ENCODE data around the gene REM2. TPM values are rescaled to one million over a fixed set of nuclear protein-coding genes. Genes with fewer than 3 reads are reported as not detected.

The REM2 gene
- total and polyA plus RNA-seq, 4 donors = 0.08 to 0.14 (median 0.11) TPM; not detected in 1

DNA sequence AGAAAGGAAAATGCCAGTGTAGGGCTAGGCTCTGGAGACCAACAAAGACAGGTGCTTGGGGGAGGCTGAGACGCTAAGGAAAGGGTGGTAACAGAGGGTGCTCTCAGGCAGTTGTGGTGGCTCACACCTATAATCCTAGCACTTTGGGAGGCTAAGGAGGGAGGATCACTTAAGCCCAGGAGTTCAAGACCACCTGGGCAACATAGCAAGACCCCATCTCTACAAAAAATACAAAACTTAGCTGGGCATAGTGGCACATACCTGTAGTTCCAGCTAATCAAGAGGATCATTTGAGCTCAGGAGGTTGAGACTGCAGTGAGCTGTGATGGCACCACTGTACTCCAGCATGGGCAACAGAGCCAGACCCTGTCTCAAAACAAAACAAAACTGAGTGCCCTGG lies 12.4 kb downstream of the REM2 start:
- TF ChIP-seq TAF1 (conservative IDR thresholded peaks at IDR 0.05) (no peak), RAD21 (IDR thresholded peaks at IDR 0.05) (no peak), RXRA (IDR thresholded peaks at IDR 0.05) (no peak), GABPA (IDR thresholded peaks at IDR 0.05 in 1 of 2, conservative IDR thresholded peaks at IDR 0.05 in 1 of 2) (no peak), FOXA1 (IDR thresholded peaks at IDR 0.05) (no peak)
- TF ChIP-seq, protein P1, sequence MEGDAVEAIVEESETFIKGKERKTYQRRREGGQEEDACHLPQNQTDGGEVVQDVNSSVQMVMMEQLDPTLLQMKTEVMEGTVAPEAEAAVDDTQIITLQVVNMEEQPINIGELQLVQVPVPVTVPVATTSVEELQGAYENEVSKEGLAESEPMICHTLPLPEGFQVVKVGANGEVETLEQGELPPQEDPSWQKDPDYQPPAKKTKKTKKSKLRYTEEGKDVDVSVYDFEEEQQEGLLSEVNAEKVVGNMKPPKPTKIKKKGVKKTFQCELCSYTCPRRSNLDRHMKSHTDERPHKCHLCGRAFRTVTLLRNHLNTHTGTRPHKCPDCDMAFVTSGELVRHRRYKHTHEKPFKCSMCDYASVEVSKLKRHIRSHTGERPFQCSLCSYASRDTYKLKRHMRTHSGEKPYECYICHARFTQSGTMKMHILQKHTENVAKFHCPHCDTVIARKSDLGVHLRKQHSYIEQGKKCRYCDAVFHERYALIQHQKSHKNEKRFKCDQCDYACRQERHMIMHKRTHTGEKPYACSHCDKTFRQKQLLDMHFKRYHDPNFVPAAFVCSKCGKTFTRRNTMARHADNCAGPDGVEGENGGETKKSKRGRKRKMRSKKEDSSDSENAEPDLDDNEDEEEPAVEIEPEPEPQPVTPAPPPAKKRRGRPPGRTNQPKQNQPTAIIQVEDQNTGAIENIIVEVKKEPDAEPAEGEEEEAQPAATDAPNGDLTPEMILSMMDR (IDR thresholded peaks at IDR 0.05; ENCODE audit: low read depth, low read length, missing input control) = no peak
- TF ChIP-seq, protein P2, sequence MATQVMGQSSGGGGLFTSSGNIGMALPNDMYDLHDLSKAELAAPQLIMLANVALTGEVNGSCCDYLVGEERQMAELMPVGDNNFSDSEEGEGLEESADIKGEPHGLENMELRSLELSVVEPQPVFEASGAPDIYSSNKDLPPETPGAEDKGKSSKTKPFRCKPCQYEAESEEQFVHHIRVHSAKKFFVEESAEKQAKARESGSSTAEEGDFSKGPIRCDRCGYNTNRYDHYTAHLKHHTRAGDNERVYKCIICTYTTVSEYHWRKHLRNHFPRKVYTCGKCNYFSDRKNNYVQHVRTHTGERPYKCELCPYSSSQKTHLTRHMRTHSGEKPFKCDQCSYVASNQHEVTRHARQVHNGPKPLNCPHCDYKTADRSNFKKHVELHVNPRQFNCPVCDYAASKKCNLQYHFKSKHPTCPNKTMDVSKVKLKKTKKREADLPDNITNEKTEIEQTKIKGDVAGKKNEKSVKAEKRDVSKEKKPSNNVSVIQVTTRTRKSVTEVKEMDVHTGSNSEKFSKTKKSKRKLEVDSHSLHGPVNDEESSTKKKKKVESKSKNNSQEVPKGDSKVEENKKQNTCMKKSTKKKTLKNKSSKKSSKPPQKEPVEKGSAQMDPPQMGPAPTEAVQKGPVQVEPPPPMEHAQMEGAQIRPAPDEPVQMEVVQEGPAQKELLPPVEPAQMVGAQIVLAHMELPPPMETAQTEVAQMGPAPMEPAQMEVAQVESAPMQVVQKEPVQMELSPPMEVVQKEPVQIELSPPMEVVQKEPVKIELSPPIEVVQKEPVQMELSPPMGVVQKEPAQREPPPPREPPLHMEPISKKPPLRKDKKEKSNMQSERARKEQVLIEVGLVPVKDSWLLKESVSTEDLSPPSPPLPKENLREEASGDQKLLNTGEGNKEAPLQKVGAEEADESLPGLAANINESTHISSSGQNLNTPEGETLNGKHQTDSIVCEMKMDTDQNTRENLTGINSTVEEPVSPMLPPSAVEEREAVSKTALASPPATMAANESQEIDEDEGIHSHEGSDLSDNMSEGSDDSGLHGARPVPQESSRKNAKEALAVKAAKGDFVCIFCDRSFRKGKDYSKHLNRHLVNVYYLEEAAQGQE (IDR thresholded peaks at IDR 0.05) = no peak
- WGBS = 100% methylated on average over 1 of the region's 1 CpG
- no peak overlapping the region for H3K9ac ChIP-seq (ENCODE audit: low read depth in 1 of 2, low read length in 2 of 2)
- H3K9me3 ChIP-seq (ENCODE audit: control insufficient read depth in 4 of 4, low read length in 3 of 4) = no peaks in the 10 kb centered on the region
- peaks cover 0 to 3% (median 0%) of the 10 kb centered on the region in 4 donors for H3K36me3 ChIP-seq (ENCODE audit: control insufficient read depth in 4 of 4, insufficient read depth in 3 of 4, low read depth in 1 of 4, low read length in 3 of 4)
- no peak for DNase-seq (ENCODE audit: low spot score)
- no peaks in the 10 kb centered on the region for H3K27me3 ChIP-seq (ENCODE audit: control insufficient read depth in 4 of 4, insufficient read depth in 4 of 4, low read length in 3 of 4)
- no peaks in the 10 kb centered on the region for H3K4me1 ChIP-seq (ENCODE audit: control insufficient read depth in 4 of 4, insufficient read depth in 4 of 4, low read length in 3 of 4)
- H3K4me3 ChIP-seq (ENCODE audit: low read depth in 1 of 3, low read length in 3 of 3) = no peak overlapping the region
- no peak overlapping the region for H3K27ac ChIP-seq (ENCODE audit: low read depth in 1 of 2, low read length in 2 of 2)

DNA sequence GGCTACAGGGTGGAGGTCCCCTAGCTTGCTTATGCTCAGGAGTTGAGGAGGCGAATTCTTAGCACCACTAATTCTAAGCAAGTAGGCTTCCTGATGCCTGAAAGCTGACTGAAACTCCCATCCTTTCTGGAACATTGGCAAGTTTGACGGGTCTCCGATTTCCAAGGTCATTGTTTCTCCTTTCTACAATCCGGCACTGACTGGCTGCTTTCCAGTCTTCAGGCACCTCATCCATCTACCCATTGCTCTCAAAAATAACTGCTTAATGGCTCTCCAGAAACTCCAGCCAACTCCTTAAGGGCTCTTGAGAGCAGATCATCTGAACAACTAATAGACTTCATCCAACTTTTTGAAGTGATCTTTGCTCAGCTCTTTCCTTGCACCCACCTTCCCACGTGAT lies 13.3 kb downstream of the REM2 start:
- 72% methylated on average over 5 of the region's 5 CpGs for WGBS
- Histone ChIP-seq H3K27ac (ENCODE audit: low read depth in 1 of 2, low read length in 2 of 2) (no peak overlapping the region), H3K9me3 (ENCODE audit: control insufficient read depth in 4 of 4, low read length in 3 of 4) (no peaks in the 10 kb centered on the region), H3K9ac (ENCODE audit: low read depth in 1 of 2, low read length in 2 of 2) (no peak overlapping the region), H3K4me1 (ENCODE audit: control insufficient read depth in 4 of 4, insufficient read depth in 4 of 4, low read length in 3 of 4) (no peaks in the 10 kb centered on the region), H3K4me3 (ENCODE audit: low read depth in 1 of 3, low read length in 3 of 3) (no peak overlapping the region), H3K36me3 (ENCODE audit: control insufficient read depth in 4 of 4, insufficient read depth in 3 of 4, low read depth in 1 of 4, low read length in 3 of 4) (peaks cover 0 to 10% (median 7%) of the 10 kb centered on the region in 4 donors), H3K27me3 (ENCODE audit: control insufficient read depth in 4 of 4, insufficient read depth in 4 of 4, low read length in 3 of 4) (no peaks in the 10 kb centered on the region)
- DNase-seq (ENCODE audit: low spot score) = no peak
- TF ChIP-seq, protein P3, sequence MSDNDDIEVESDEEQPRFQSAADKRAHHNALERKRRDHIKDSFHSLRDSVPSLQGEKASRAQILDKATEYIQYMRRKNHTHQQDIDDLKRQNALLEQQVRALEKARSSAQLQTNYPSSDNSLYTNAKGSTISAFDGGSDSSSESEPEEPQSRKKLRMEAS (IDR thresholded peaks at IDR 0.05) = no peak
- TF ChIP-seq NR2F2 (IDR thresholded peaks at IDR 0.05) (no peak), FOXA2 (IDR thresholded peaks at IDR 0.05) (no peak), JUND (IDR thresholded peaks at IDR 0.05) (no peak), EGR1 (IDR thresholded peaks at IDR 0.05; ENCODE audit: low read depth in 2 of 2) (no peak), HNF4G (IDR thresholded peaks at IDR 0.05) (no peak), RAD21 (IDR thresholded peaks at IDR 0.05) (no peak)
- TF ChIP-seq, protein P2 (IDR thresholded peaks at IDR 0.05) = no peak
- TF ChIP-seq, protein P4, sequence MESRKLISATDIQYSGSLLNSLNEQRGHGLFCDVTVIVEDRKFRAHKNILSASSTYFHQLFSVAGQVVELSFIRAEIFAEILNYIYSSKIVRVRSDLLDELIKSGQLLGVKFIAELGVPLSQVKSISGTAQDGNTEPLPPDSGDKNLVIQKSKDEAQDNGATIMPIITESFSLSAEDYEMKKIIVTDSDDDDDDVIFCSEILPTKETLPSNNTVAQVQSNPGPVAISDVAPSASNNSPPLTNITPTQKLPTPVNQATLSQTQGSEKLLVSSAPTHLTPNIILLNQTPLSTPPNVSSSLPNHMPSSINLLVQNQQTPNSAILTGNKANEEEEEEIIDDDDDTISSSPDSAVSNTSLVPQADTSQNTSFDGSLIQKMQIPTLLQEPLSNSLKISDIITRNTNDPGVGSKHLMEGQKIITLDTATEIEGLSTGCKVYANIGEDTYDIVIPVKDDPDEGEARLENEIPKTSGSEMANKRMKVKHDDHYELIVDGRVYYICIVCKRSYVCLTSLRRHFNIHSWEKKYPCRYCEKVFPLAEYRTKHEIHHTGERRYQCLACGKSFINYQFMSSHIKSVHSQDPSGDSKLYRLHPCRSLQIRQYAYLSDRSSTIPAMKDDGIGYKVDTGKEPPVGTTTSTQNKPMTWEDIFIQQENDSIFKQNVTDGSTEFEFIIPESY (IDR thresholded peaks at IDR 0.05) = no peak

Data from liver (tissue), 9 donors.